Subcutaneous adipose tissue (tissue), 4 donors: Measurements from ENCODE around the gene MRPL37. TPM values are rescaled to one million over a fixed set of nuclear protein-coding genes. Genes with fewer than 3 reads are reported as not detected.

Experiments used
- total RNA-seq, 4 donors: library from RNA; depleted of rRNA; stranded (reverse); fragments of >200 nt; gene quantifications; one replicate each; pipeline ENCODE4 v1.1.0, GENCODE V29; 2016
- TF ChIP-seq, protein P1 (sequence below): fragments of 450-650 bp; IDR thresholded peaks from one replicate; pipeline ENCODE4 v1.5.1; 2016; ENCODE audit warnings: low read depth, mild to moderate bottlenecking, control low read depth, antibody characterized with exemption, moderate library complexity

Gene MRPL37
- total RNA-seq, 4 donors from 2014 or later = 55.8 to 86.5 (median 56.9) TPM

DNA sequence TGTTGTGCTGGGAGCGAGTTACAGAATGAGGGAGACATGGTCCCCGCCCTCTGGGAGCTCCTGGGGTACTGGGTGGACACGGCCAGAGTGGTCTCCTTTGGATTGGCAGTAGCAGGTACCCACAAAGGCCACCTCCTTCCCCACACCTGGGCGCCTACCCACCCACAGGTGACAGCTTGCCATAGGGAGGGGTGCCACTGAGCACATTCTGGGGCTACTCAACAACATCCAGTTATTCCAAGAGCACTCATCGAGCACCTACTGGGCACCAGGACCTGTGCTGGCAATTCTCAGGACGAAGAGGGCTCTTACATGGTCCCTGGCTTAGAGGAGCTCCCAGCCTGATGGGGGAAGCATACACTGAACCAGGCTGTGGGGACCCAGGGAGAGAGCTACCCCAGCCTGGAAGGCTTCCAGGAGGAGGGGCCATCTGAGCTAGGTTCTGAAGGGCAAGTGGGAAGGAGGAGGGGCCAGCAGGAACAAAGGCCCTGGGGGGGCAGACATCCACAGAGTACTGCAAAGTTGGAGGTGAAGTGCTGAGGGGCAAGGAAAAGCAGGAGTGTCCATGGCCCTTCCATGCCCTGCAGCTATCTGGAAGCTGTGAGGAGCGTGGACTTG, 22.0 kb downstream of the MRPL37 start:
- TF ChIP-seq, protein P1, sequence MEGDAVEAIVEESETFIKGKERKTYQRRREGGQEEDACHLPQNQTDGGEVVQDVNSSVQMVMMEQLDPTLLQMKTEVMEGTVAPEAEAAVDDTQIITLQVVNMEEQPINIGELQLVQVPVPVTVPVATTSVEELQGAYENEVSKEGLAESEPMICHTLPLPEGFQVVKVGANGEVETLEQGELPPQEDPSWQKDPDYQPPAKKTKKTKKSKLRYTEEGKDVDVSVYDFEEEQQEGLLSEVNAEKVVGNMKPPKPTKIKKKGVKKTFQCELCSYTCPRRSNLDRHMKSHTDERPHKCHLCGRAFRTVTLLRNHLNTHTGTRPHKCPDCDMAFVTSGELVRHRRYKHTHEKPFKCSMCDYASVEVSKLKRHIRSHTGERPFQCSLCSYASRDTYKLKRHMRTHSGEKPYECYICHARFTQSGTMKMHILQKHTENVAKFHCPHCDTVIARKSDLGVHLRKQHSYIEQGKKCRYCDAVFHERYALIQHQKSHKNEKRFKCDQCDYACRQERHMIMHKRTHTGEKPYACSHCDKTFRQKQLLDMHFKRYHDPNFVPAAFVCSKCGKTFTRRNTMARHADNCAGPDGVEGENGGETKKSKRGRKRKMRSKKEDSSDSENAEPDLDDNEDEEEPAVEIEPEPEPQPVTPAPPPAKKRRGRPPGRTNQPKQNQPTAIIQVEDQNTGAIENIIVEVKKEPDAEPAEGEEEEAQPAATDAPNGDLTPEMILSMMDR = no peak

DNA sequence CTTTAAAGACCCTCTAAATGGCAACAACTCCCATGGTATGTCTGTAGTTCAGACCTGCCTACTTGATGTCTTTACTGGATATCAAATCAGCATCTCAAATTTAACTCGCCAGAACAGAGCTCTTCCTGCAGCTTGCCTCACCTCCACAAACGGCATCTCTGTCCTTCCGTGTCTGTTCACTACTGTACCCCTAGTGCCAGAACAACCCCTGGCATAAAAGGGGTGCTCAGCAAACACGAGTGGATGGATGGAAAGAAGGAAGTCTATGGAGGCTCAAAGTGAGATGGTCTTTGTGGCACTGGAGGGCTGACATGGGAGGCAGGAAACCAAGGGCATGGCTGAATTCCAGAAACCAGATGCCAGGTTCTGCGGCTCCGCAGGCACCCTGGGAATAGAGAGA, 22.7 kb downstream of the MRPL37 start:
- TF ChIP-seq, protein P1 = no peak

DNA sequence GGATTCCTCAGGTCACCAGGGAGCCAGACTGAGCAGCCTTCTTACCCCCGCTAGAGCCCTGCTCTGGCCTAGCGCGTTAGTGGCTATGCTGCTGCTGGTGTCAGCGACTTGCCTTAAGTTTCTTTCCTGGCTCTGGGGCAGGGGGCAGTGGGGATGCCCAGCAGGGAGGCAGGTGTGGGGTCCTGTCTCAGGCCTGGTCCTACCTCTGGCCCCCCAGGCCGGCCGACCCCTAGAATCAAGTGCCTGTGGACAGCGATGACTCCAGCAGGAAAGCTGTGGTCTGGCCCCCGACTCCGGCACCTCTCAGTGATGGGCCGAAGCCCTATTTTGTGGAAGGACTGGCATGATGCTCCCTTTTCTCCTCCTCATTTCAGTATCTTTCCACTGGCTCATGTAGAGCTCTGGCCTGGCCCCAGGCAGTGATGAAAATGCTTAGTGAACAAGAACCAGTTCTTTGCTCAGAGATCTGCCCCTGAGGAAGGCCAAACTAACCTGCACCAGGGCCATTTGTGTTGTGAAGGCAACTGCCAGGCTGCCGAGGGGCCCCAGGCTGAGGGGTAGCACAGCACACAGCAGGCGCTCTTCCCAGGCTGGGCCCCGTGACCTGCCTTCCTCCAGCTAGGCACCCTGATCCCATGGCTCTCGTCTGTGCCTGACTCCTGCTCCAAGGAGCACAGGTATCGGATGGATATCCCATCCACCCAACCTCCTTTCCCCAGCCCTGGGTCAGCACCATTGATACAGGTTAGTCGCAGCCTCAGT, 23.7 kb downstream of the MRPL37 start:
- TF ChIP-seq, protein P1 = no peak

DNA sequence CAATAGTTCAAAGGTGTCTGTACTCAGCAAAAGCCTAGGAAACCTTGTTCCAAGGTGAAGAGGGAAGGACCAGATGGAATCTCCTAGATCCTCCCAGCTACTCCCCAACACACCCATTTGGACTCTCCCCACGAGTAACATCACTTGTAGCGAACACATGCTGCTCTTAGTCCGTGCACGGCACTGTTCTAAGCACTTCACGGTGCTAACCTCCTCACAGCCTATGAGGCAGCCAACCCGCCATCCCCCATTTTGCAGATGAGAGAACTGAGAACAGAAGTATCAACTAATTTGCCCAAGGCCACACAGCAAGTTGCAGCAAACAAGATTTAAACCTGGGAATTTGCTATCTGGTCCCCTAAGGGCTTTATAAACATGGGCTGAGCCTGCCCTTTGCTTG, 24.3 kb downstream of the MRPL37 start:
- TF ChIP-seq, protein P1 = no peak

DNA sequence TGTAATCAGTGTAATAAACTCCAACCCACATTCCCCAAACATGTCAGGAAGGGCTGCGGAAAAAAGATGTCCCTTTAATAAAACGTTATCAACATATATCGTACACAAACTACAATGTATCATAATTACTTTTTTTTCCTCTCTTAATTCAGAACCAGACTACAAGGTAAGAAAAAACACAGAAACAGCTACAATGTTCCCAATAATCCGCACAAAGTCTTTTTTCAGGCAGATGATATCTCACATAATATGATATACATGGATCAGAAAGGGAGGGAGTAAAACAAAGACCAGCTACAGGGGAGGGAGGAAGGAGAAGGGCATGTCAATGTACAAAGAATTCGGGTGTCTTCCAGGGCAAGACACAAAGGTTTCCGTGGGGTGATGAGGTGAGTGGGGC, 25.4 kb downstream of the MRPL37 start:
- TF ChIP-seq, protein P1 = no peak

DNA sequence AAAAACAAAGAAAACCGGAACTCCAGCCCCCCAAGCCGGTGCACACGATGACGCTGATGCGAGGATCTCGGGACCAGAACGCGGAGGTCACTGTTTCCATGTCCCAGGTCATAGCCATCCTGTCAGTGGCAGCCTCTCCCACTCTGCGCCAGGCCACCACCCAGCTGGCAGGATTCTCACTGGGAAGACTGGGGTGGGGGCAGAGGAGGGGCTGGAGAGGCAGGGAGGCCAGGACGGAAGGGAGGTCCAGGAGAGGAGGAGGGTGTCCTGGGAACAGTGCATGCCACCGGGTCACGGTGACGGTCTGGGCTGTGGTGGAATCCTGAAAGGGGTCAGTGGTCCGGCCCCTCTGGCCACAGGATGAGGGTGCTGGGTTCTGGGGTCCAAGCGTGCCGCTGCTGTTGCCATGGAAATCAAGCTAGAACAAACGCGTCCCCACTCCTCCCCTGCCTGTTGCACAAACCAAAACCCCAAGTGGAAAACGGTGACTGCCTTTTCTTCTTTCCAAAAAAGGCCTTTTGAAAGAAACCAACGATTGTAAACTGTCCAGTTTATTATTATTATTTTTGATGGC, 26.1 kb downstream of the MRPL37 start:
- TF ChIP-seq, protein P1 = no peak

DNA sequence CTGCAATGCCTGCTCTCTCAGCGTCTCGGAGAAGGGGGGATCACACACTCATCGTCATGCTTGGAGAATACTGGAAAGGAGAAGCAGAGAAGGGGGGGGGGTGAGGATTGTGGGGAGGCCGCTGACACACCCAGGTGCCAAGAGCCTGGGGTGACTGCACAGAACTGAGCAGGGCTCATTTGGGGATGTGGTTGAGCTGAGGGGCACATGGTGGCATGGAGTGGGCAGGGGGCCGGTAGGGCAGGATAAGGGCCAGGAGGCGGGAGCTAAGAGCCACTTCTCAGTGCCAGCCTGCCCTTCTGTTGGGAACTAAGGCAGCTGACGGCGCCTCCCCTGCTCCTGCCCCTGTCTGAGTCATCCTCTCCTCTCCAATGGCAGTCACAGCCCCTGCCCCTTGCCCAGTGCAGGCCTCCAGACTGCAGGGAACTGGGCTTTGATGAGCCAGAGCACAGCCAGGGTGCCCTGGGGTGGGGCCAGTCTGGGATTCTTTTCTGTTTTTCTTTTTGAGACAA, 27.2 kb downstream of the MRPL37 start:
- TF ChIP-seq, protein P1 = no peak
